ENCODE data around the gene PPWD1. TPM values are rescaled to one million over a fixed set of nuclear protein-coding genes. Genes with fewer than 3 reads are reported as not detected.

Gene PPWD1
- total RNA-seq: 29.7 and 74.7 TPM in 2 replicates

GRCh38 chr5:65562731-65563701 lies at the start of gene PPWD1, which contains the start of gene CENPK:
Gene PPWD1, plus strand, starts transcription at chr5:65563296. Its CDS starts 15 bp downstream, at chr5:65563311.
Gene CENPK, minus strand, starts transcription at chr5:65563168. Its CDS starts 8,261 bp downstream, at chr5:65554907.

GRCh38 chr5:65624025-65624570 lies 61.0 kb downstream of the PPWD1 start, which contains the start of gene TRIM23:
Gene TRIM23, minus strand, starts transcription at chr5:65624333. Its CDS starts 59 bp downstream, at chr5:65624274.

GRCh38 chr5:65624571-65625555 lies 61.8 kb downstream of the PPWD1 start, which contains the start of the genes SHLD3 and TRAPPC13:
Gene SHLD3, plus strand, starts transcription at chr5:65625027. Its CDS starts 4,561 bp downstream, at chr5:65629588.
Gene TRAPPC13, plus strand, starts transcription at chr5:65625027. Its CDS starts 34 bp downstream, at chr5:65625061.

Other genes with a start within 250 kb of the PPWD1 start
- 205 and 208 TPM in 2 replicates for gene ADAMTS6, start 81.4 kb upstream of the PPWD1 start, total RNA-seq
- 9.0 and 25.7 TPM in 2 replicates for gene CENPK, start 128 bp upstream of the PPWD1 start, total RNA-seq
- gene TRIM23, start 61.0 kb downstream of the PPWD1 start, total RNA-seq: 35.1 and 45.1 TPM in 2 replicates
- 2.3 and 3.6 TPM in 2 replicates for gene SHLD3, start 61.7 kb downstream of the PPWD1 start, total RNA-seq
- gene TRAPPC13, start 61.7 kb downstream of the PPWD1 start, total RNA-seq: 28.2 and 35.0 TPM in 2 replicates
- gene SGTB, start 158.8 kb downstream of the PPWD1 start, total RNA-seq: 20.6 and 33.0 TPM in 2 replicates
- 34.1 and 47.9 TPM in 2 replicates for gene NLN, start 158.9 kb downstream of the PPWD1 start, total RNA-seq